ENCODE data around the gene PLXNA4.

The PLXNA4 gene

GRCh38 chr7:132402096-132402495 is 174.2 kb downstream of the PLXNA4 start:
- Histone ChIP-seq H3K9ac (ENCODE audit: low read length) (no peak overlapping the region), H2AFZ (ENCODE audit: low read depth, low read length, severe bottlenecking) (no peak overlapping the region), H3K9me2 (replicated peaks; ENCODE audit: insufficient read depth, low read length) (no peaks in the 10 kb centered on the region), H3K27me3 (ENCODE audit: low read length) (no peaks in the 10 kb centered on the region), H4K20me1 (ENCODE audit: low read depth, low read length) (no peaks in the 10 kb centered on the region), H3K36me3 (ENCODE audit: low read length) (no peaks in the 10 kb centered on the region), H3K79me2 (ENCODE audit: insufficient read depth, low read length) (no peaks in the 10 kb centered on the region), H3K27ac (ENCODE audit: low read depth, low read length) (no peak overlapping the region), H3K4me2 (ENCODE audit: low read depth, low read length, poor library complexity, severe bottlenecking) (no peak overlapping the region), H3K9me3 (ENCODE audit: insufficient read depth, low read length) (no peaks in the 10 kb centered on the region), H3F3A (ENCODE audit: insufficient read depth) (no peaks in the 10 kb centered on the region), H3K4me3 (ENCODE audit: insufficient read depth, low read length, poor library complexity, severe bottlenecking) (no peak overlapping the region)
- TF ChIP-seq EZH2phosphoT487 (conservative IDR thresholded peaks at IDR 0.05; ENCODE audit: low read length) (no peak), CTCF (IDR thresholded peaks at IDR 0.05; ENCODE audit: insufficient read depth, low read length, poor library complexity, severe bottlenecking) (no peak)

- Histone ChIP-seq H3K9me3 (ENCODE audit: insufficient read depth, low read length) (no peaks in the 10 kb centered on the region), H2AFZ (ENCODE audit: low read depth, low read length, severe bottlenecking) (no peak overlapping the region), H3K4me2 (ENCODE audit: low read depth, low read length, poor library complexity, severe bottlenecking) (no peak overlapping the region), H3K4me3 (ENCODE audit: insufficient read depth, low read length, poor library complexity, severe bottlenecking) (no peak overlapping the region), H3K36me3 (ENCODE audit: low read length) (no peaks in the 10 kb centered on the region), H3F3A (ENCODE audit: insufficient read depth) (no peaks in the 10 kb centered on the region), H4K20me1 (ENCODE audit: low read depth, low read length) (no peaks in the 10 kb centered on the region), H3K9ac (ENCODE audit: low read length) (no peak overlapping the region), H3K27me3 (ENCODE audit: low read length) (no peaks in the 10 kb centered on the region), H3K79me2 (ENCODE audit: insufficient read depth, low read length) (no peaks in the 10 kb centered on the region), H3K9me2 (replicated peaks; ENCODE audit: insufficient read depth, low read length) (no peaks in the 10 kb centered on the region), H3K27ac (ENCODE audit: low read depth, low read length) (no peak overlapping the region)
- TF ChIP-seq EZH2phosphoT487 (conservative IDR thresholded peaks at IDR 0.05; ENCODE audit: low read length) (no peak), CTCF (IDR thresholded peaks at IDR 0.05; ENCODE audit: insufficient read depth, low read length, poor library complexity, severe bottlenecking) (no peak)
Observed at GRCh38 chr7:132400561-132401142, 175.6 kb downstream of the PLXNA4 start.

- H3K36me3 ChIP-seq (ENCODE audit: low read length): no peaks in the 10 kb centered on the region
- H4K20me1 ChIP-seq (ENCODE audit: low read depth, low read length): no peaks in the 10 kb centered on the region
- no peaks in the 10 kb centered on the region for H3K79me2 ChIP-seq (ENCODE audit: insufficient read depth, low read length)
- TF ChIP-seq CTCF (IDR thresholded peaks at IDR 0.05; ENCODE audit: insufficient read depth, low read length, poor library complexity, severe bottlenecking) (no peak), EZH2phosphoT487 (conservative IDR thresholded peaks at IDR 0.05; ENCODE audit: low read length) (no peak)
- H3K9ac ChIP-seq (ENCODE audit: low read length): no peak overlapping the region
- no peak overlapping the region for H3K27ac ChIP-seq (ENCODE audit: low read depth, low read length)
- no peaks in the 10 kb centered on the region for H3K27me3 ChIP-seq (ENCODE audit: low read length)
- H3K4me2 ChIP-seq (ENCODE audit: low read depth, low read length, poor library complexity, severe bottlenecking): no peak overlapping the region
- no peaks in the 10 kb centered on the region for H3K9me3 ChIP-seq (ENCODE audit: insufficient read depth, low read length)
- H3K9me2 ChIP-seq (replicated peaks; ENCODE audit: insufficient read depth, low read length): no peaks in the 10 kb centered on the region
- H3F3A ChIP-seq (ENCODE audit: insufficient read depth): no peaks in the 10 kb centered on the region
- no peak overlapping the region for H2AFZ ChIP-seq (ENCODE audit: low read depth, low read length, severe bottlenecking)
- H3K4me3 ChIP-seq (ENCODE audit: insufficient read depth, low read length, poor library complexity, severe bottlenecking): no peak overlapping the region
Observed at GRCh38 chr7:132399367-132399766, 176.9 kb downstream of the PLXNA4 start.
